Measurements from ENCODE around the gene BPHL.

- TF ChIP-seq, protein P1, sequence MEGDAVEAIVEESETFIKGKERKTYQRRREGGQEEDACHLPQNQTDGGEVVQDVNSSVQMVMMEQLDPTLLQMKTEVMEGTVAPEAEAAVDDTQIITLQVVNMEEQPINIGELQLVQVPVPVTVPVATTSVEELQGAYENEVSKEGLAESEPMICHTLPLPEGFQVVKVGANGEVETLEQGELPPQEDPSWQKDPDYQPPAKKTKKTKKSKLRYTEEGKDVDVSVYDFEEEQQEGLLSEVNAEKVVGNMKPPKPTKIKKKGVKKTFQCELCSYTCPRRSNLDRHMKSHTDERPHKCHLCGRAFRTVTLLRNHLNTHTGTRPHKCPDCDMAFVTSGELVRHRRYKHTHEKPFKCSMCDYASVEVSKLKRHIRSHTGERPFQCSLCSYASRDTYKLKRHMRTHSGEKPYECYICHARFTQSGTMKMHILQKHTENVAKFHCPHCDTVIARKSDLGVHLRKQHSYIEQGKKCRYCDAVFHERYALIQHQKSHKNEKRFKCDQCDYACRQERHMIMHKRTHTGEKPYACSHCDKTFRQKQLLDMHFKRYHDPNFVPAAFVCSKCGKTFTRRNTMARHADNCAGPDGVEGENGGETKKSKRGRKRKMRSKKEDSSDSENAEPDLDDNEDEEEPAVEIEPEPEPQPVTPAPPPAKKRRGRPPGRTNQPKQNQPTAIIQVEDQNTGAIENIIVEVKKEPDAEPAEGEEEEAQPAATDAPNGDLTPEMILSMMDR (IDR thresholded peaks at IDR 0.05), result no peak
- no peak for TF ChIP-seq POLR2A (IDR thresholded peaks at IDR 0.05)
These were observed 4.3 kb downstream of the BPHL start for GRCh38 chr6:3122823-3123182.

Measured in esophagus squamous epithelium (tissue), 4 donors.